HepG2 (cell line): ENCODE data around the gene TMEM135. TPM values are rescaled to one million over a fixed set of nuclear protein-coding genes. Genes with fewer than 3 reads are reported as not detected.

ENCODE experiments used
- ATAC-seq: fragments of 200-7000 bp; cut with Tn5 transposase; 3 replicates; pipeline ENCODE4 v1.9.1; 2020; ENCODE audit warnings: mild to moderate bottlenecking, moderate library complexity
- BruUV-seq: library from RNA; stranded (reverse); fragments of 400-500 nt; replicated peaks from 2 replicates; lab custom pipeline; 2021; lab: Mats Ljungman, UMichigan
- CTCF ChIA-PET: fragments of 300-600 bp; formaldehyde crosslinking; extraction: SDS; loops from one replicate; lab custom pipeline; 2021; ENCODE audit warnings: low total read pairs, inconsistent platforms, low intra/inter-chr PET ratio; lab: Yijun Ruan, JAX
- POLR2A ChIA-PET: fragments of 350-600 bp; sonication (Branson Sonifier 250); formaldehyde crosslinking; loops from one replicate; lab custom pipeline; 2020; ENCODE audit warnings: antibody characterized with exemption, inconsistent platforms; lab: Yijun Ruan, JAX
- DNase-seq: peaks from one replicate; pipeline ENCODE4 v3.0.0-alpha.2; 2015; ENCODE audit warnings: low spot score
- FAIRE-seq: peaks from 3 replicates; lab custom pipeline; 2011; peaks lifted over from hg19 to GRCh38; lab: Jason Lieb, UNC
- H2AFZ ChIP-seq: one replicate; pipeline ENCODE4 v1.6.1; 2011; ENCODE audit warnings: low read length, inconsistent platforms
- H3K27ac ChIP-seq: fragments of 300-600 bp; 3 replicates; pipeline ENCODE4 v1.8.0; 2011; ENCODE audit warnings: mixed run types, mild to moderate bottlenecking, mixed read lengths, low read length, inconsistent platforms; ENCODE audit not compliant: insufficient read depth; ENCODE audit errors: extremely low read length
- H3K27me3 ChIP-seq, 2 experiments: fragments of 200-600 bp in 1 of 2; 2 replicates in 1 of 2; 3 replicates in 1 of 2; pipeline versions ENCODE4 v1.6.0 to v1.8.0; 2011; ENCODE audit warnings: low read length in 2 of 2, mild to moderate bottlenecking in 2 of 2, moderate library complexity in 2 of 2, inconsistent platforms in 1 of 2; ENCODE audit not compliant: insufficient read depth in 2 of 2, control insufficient read depth in 1 of 2
- H3K36me3 ChIP-seq, 2 experiments: fragments of 200-600 bp in 1 of 2; replicated peaks in 1 of 2; 2 replicates in 1 of 2; 3 replicates in 1 of 2; pipeline versions ENCODE4 v1.5.1 to v1.8.0; 2011; ENCODE audit warnings: low read length in 2 of 2, inconsistent platforms in 1 of 2; ENCODE audit not compliant: insufficient read depth in 2 of 2, control insufficient read depth in 1 of 2
- H3K4me1 ChIP-seq: 2 replicates; pipeline ENCODE4 v1.5.1; 2012; ENCODE audit warnings: low read length, inconsistent platforms; ENCODE audit not compliant: insufficient read depth
- H3K4me2 ChIP-seq: 2 replicates; pipeline ENCODE4 v1.6.0; 2011; ENCODE audit warnings: low read depth, low read length, inconsistent platforms
- H3K4me3 ChIP-seq, 3 experiments: fragments of 200-600 bp in 1 of 3; sonication (generic), shearing (Covaris generic) in 1 of 3; replicated peaks in 1 of 3; 2 replicates each; pipeline ENCODE4 v1.5.1; 2011 to 2016; ENCODE audit warnings: low read length in 3 of 3, inconsistent platforms in 2 of 3, low read depth in 2 of 3, mild to moderate bottlenecking in 2 of 3, control low read depth in 1 of 3, mixed read lengths in 1 of 3; ENCODE audit not compliant: insufficient read depth in 1 of 3
- H3K79me2 ChIP-seq: one replicate; pipeline ENCODE4 v1.6.1; 2011; ENCODE audit warnings: low read length, inconsistent platforms; ENCODE audit not compliant: insufficient read depth
- H3K9ac ChIP-seq: 2 replicates; pipeline ENCODE4 v1.6.0; 2011; ENCODE audit warnings: mild to moderate bottlenecking, low read depth, low read length, inconsistent platforms; ENCODE audit not compliant: insufficient read depth
- H3K9me3 ChIP-seq: 2 replicates; pipeline ENCODE4 v1.5.1; 2012; ENCODE audit warnings: mild to moderate bottlenecking, low read length
- H4K20me1 ChIP-seq: 2 replicates; pipeline ENCODE4 v1.6.0; 2011; ENCODE audit warnings: inconsistent platforms, mild to moderate bottlenecking, low read length, moderate library complexity; ENCODE audit not compliant: insufficient read depth
- ARNTL ChIP-seq: sonication (generic); formaldehyde crosslinking; IDR thresholded peaks from 2 replicates; pipeline ENCODE4 v1.4.0; 2020; ENCODE audit warnings: mild to moderate bottlenecking, missing genetic modification reagents
- SOX5 ChIP-seq: IDR thresholded peaks from 2 replicates; pipeline ENCODE4 v1.6.1; 2016; ENCODE audit warnings: borderline replicate concordance
- SYNCRIP ChIP-seq: fragments of 200-400 bp; formaldehyde crosslinking; IDR thresholded peaks from 2 replicates; pipeline ENCODE4 v1.6.1; 2018; ENCODE audit warnings: mild to moderate bottlenecking, low read depth, low read length; ENCODE audit not compliant: insufficient read depth
- ZBTB1 ChIP-seq: sonication (generic); formaldehyde crosslinking; IDR thresholded peaks from 2 replicates; pipeline ENCODE4 v1.4.0; 2020; ENCODE audit warnings: missing genetic modification reagents, borderline replicate concordance
- ZNF121 ChIP-seq: sonication (generic); formaldehyde crosslinking; IDR thresholded peaks from 2 replicates; pipeline ENCODE4 v1.5.0; 2020; ENCODE audit warnings: mild to moderate bottlenecking, missing genetic modification reagents
- ZNF234 ChIP-seq: sonication (generic); formaldehyde crosslinking; conservative IDR thresholded peaks from 2 replicates; pipeline ENCODE4 v1.5.1; 2020; ENCODE audit warnings: mild to moderate bottlenecking, missing genetic modification reagents
- ZNF263 ChIP-seq: sonication (generic); formaldehyde crosslinking; IDR thresholded peaks from 2 replicates; pipeline ENCODE4 v1.4.0; 2020; ENCODE audit warnings: missing genetic modification reagents
- ZNF350 ChIP-seq: sonication (generic); formaldehyde crosslinking; IDR thresholded peaks from 2 replicates; pipeline ENCODE4 v1.4.0; 2020; ENCODE audit warnings: mild to moderate bottlenecking, low read depth, missing genetic modification reagents, borderline replicate concordance
- ZNF546 ChIP-seq: sonication (generic); formaldehyde crosslinking; conservative IDR thresholded peaks from 2 replicates; pipeline ENCODE4 v1.8.1; 2023; ENCODE audit warnings: mild to moderate bottlenecking, missing genetic modification reagents
- ZNF562 ChIP-seq: sonication (generic); formaldehyde crosslinking; IDR thresholded peaks from 2 replicates; pipeline ENCODE4 v1.8.0; 2022; ENCODE audit warnings: missing genetic modification reagents, borderline replicate concordance
- ZNF737 ChIP-seq: sonication (generic); formaldehyde crosslinking; IDR thresholded peaks from 2 replicates; pipeline ENCODE4 v1.5.0; 2020; ENCODE audit warnings: missing genetic modification reagents, mild to moderate bottlenecking, borderline replicate concordance
- ZNF772 ChIP-seq: sonication (generic); formaldehyde crosslinking; IDR thresholded peaks from 2 replicates; pipeline ENCODE4 v1.5.0; 2020; ENCODE audit warnings: mild to moderate bottlenecking, missing genetic modification reagents
- ZNF776 ChIP-seq: sonication (generic); formaldehyde crosslinking; IDR thresholded peaks from 2 replicates; pipeline ENCODE4 v1.4.0; 2020; ENCODE audit warnings: mild to moderate bottlenecking, missing genetic modification reagents
- WGBS: methylation state at CpG from one replicate; pipeline ENCODE4 v1.1.6; 2017; ENCODE audit warnings: low lambda C conversion rate; 5-methylcytosine and 5-hydroxymethylcytosine counted together
- in situ Hi-C: cut with HindIII; loops from 2 replicates; pipeline ENCODE4 v1.10.0; 2017; ENCODE audit warnings: low pct_unique_long_range_greater_than_20kb; ENCODE audit not compliant: extremely low pct_ligation_motif_present
- intact Hi-C: fragments of 100-400 bp; cut with micrococcal nuclease; formaldehyde crosslinking; loops from one replicate; pipeline ENCODE4 v1.10.0; 2022; ENCODE audit not compliant: unreplicated experiment
- polyA plus RNA-seq, 8 experiments: library from polyadenylated mRNA; depleted of rRNA in 3 of 8; stranded (reverse) in 7 of 8; unstranded in 1 of 8; fragments of >200 nt; fragmentation: Illumina TruSeq in 4 of 8; extraction: Trizol in 4 of 8; gene quantifications; 2 replicates each; pipeline versions ENCODE4 v1.2.1 to v1.2.3, GENCODE V29; 2011 to 2016; ENCODE audit warnings: low read depth in 4 of 8, missing spikeins in 1 of 8, mixed read lengths in 1 of 8; ENCODE audit not compliant: insufficient read depth in 1 of 8
- total RNA-seq, 5 experiments: library from RNA; depleted of rRNA; stranded (reverse); fragments of >200 nt; fragmentation: Illumina TruSeq; extraction: Trizol; gene quantifications; 2 replicates each; pipeline ENCODE4 v1.2.3, GENCODE V29; 2016; ENCODE audit warnings: low read depth in 1 of 5

TMEM135 gene
- total and polyA plus RNA-seq, 2 of the 13 experiments (the other 11 are each of a cell fraction or from before 2014, with no cell fraction given) = 36.6 to 88.9 TPM

DNA sequence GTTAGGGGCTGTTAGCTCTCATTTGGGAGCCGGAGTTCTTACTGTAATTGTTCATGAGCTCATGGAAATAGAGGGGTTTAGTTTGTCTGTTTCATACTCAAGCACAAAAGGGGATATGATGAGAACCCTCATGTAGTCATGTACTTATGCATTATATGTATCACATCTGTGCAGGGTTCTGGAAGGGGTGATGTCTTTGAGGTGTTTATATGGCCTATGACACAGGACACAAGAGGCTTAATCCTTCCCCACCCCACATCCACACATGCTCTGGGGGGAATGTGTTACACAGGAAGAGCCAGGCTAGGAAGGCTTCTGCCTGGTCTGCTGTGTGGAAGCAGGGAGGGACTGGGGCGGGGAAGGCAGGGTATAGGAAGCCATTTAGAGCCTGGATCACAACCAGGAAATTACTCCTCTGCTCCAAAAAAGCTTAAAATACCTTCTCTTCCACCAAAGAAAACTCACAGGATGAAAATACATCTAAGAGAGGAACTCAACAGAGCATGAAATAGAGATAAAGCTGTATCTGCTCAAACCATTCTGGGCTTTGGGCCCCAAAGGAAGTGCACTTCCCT lies 316.1 kb downstream of the TMEM135 start:
- intact Hi-C loops (loop anchor here (10.0 kb wide), 1 partner anchor 1531 kb away; no protein-coding TSS in a partner anchor), in situ Hi-C loops (loop anchor here (5.0 to 10.0 kb wide), 2 partner anchors 68 to 1191 kb away; no protein-coding TSS in a partner anchor)
- no peaks in the 10 kb centered on the region for H3K4me1 ChIP-seq
- H3K9ac ChIP-seq = no peak overlapping the region
- DNase-seq = no peak
- no peak overlapping the region for H3K4me3 ChIP-seq
- ChIA-PET CTCF (interaction anchor here (2.2 kb wide), 1 partner anchor 68 kb away, joined by 30 read pairs; no protein-coding TSS in a partner anchor), POLR2A (no interaction called here)
- TF ChIP-seq ZNF546 (CRISPR knock-in tag) (no peak), ZNF350 (CRISPR knock-in tag) (no peak), SOX5 (CRISPR knock-in tag) (no peak), ZNF737 (CRISPR knock-in tag) (no peak), ZNF776 (CRISPR knock-in tag) (no peak), ZNF234 (CRISPR knock-in tag) (no peak), ZNF772 (no peak), ZNF263 (CRISPR knock-in tag) (no peak), SYNCRIP (no peak), ZBTB1 (CRISPR knock-in tag) (no peak), ZNF562 (CRISPR knock-in tag) (no peak), ZNF121 (CRISPR knock-in tag) (no peak), ARNTL (no peak)
- no peak overlapping the region for H2AFZ ChIP-seq
- no peak for FAIRE-seq
- no peak overlapping the region for H3K27ac ChIP-seq
- H3K36me3 ChIP-seq = no peaks in the 10 kb centered on the region
- H3K4me2 ChIP-seq = no peak overlapping the region
- no peaks in the 10 kb centered on the region; the same call in none of the 2 replicates for H4K20me1 ChIP-seq
- H3K27me3 ChIP-seq = no peaks in the 10 kb centered on the region
- H3K9me3 ChIP-seq = no peaks in the 10 kb centered on the region
- WGBS = 7% methylated on average over 2 of the region's 2 CpGs
- no TSS peak for BruUV-seq
- H3K79me2 ChIP-seq = no peaks in the 10 kb centered on the region
- no peak for ATAC-seq
